Uterus (tissue), 4 donors: ENCODE measurements around the gene RASGRF1. TPM values are rescaled to one million over a fixed set of nuclear protein-coding genes. Genes with fewer than 3 reads are reported as not detected.

Source experiments
- DNase-seq, 2 donors: peaks; one replicate each; pipeline ENCODE4 v3.0.0-alpha.2; 2019 to 2020
- H3K27ac ChIP-seq, 2 donors: fragments of 200-600 bp; sonication (generic); 1 replicate in 1 of 2; 2 replicates in 1 of 2; pipeline ENCODE4 v1.5.1; 2016 to 2018
- H3K27me3 ChIP-seq, 2 donors: fragments of 200-600 bp; sonication (generic); one replicate each; pipeline ENCODE4 v1.5.1; 2018 to 2019; ENCODE audit warnings: control low read depth in 1 of 2
- H3K36me3 ChIP-seq, 2 donors: fragments of 200-600 bp; sonication (generic); one replicate each; pipeline ENCODE4 v1.5.1; 2019; ENCODE audit warnings: control low read depth in 1 of 2
- H3K4me1 ChIP-seq, 2 donors: fragments of 200-600 bp; sonication (generic); one replicate each; pipeline ENCODE4 v1.5.1; 2018 to 2019; ENCODE audit warnings: control low read depth in 1 of 2
- H3K4me3 ChIP-seq, 2 donors: fragments of 200-600 bp; sonication (generic); 1 replicate in 1 of 2; 2 replicates in 1 of 2; pipeline ENCODE4 v1.5.1; 2018 to 2019; ENCODE audit warnings: mild to moderate bottlenecking in 1 of 2
- H3K9me3 ChIP-seq, 2 donors: fragments of 200-600 bp; sonication (generic); one replicate each; pipeline ENCODE4 v1.5.1; 2019; ENCODE audit warnings: control low read depth in 1 of 2
- POLR2A ChIP-seq, 2 donors: fragments of 450-650 bp; IDR thresholded peaks; one replicate each; pipeline ENCODE4 v1.6.1; 2016; ENCODE audit warnings: antibody characterized with exemption in 2 of 2, mild to moderate bottlenecking in 1 of 2, moderate library complexity in 1 of 2
- intact Hi-C: fragments of 100-400 bp; cut with DNase I; formaldehyde crosslinking; loops from one replicate; pipeline ENCODE4 v1.15.1; 2023; ENCODE audit warnings: low total_unique reads
- total RNA-seq, 4 donors: library from RNA; depleted of rRNA in 3 of 4; stranded (reverse); fragments of >200 nt in 3 of 4; gene quantifications; one replicate each; pipeline versions ENCODE4 v1.1.0 to v1.2.4, GENCODE V29; 2014 to 2023
- TF ChIP-seq, protein P1 (sequence below), 4 experiments: fragments of 200-600 bp in 2 of 4; fragments of 450-650 bp in 2 of 4; sonication (generic) in 2 of 4; IDR thresholded peaks; one replicate each; pipeline ENCODE4 v1.5.1; 2016 to 2019; ENCODE audit warnings: antibody characterized with exemption in 4 of 4, mild to moderate bottlenecking in 2 of 4, moderate library complexity in 1 of 4
- donor health status: DM: yes; HTN: yes; CAD: no.

RASGRF1 gene
- total RNA-seq, 4 donors from 2014 or later = 0.21 to 3.4 (median 1.8) TPM; not detected in 1

DNA sequence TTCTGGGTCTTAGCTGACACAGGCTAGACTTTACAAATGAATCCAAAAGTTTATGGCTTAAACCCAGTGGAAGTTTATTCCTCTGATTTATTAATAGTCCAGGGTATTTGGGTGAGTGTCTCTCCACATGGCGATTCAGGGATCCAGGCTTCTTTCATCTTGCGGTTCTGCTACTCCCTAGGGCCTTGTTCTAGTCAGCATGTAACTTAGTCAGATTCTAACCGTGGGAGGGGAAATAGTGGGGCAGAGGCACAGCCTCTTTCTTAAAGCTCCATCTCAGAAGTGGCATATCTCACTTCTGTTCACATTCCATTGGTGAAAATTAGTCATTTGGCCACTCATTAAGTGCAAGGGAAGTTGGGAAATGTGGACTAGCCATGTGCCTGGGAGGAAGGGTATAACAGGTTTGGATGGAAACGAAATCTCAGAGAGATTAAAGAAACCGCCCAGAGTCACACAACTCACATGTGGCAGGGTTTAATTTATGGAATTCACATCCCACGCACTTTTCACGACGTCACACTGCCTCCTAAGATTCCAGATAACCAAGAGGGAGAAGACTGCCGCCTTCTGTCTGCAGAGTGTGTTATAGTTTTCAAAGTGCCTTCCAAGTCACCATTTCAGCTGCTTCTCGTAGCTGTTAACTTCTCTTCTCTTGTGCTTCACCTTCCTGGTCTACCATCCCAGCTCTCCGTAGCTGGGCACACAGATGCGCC, 11.4 kb upstream of the RASGRF1 start:
- no peak for DNase-seq
- intact Hi-C loops = no loop called here
- Histone ChIP-seq H3K27ac (no peak overlapping the region), H3K9me3 (no peaks in the 10 kb centered on the region), H3K27me3 (peaks cover 0 to 5% of the 10 kb centered on the region in 2 donors), H3K4me3 (no peak overlapping the region), H3K4me1 (no peaks in the 10 kb centered on the region), H3K36me3 (no peaks in the 10 kb centered on the region)
- TF ChIP-seq, protein P1, sequence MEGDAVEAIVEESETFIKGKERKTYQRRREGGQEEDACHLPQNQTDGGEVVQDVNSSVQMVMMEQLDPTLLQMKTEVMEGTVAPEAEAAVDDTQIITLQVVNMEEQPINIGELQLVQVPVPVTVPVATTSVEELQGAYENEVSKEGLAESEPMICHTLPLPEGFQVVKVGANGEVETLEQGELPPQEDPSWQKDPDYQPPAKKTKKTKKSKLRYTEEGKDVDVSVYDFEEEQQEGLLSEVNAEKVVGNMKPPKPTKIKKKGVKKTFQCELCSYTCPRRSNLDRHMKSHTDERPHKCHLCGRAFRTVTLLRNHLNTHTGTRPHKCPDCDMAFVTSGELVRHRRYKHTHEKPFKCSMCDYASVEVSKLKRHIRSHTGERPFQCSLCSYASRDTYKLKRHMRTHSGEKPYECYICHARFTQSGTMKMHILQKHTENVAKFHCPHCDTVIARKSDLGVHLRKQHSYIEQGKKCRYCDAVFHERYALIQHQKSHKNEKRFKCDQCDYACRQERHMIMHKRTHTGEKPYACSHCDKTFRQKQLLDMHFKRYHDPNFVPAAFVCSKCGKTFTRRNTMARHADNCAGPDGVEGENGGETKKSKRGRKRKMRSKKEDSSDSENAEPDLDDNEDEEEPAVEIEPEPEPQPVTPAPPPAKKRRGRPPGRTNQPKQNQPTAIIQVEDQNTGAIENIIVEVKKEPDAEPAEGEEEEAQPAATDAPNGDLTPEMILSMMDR (IDR thresholded peaks at IDR 0.05) = no peak
- no peak for TF ChIP-seq POLR2A (IDR thresholded peaks at IDR 0.05)

DNA sequence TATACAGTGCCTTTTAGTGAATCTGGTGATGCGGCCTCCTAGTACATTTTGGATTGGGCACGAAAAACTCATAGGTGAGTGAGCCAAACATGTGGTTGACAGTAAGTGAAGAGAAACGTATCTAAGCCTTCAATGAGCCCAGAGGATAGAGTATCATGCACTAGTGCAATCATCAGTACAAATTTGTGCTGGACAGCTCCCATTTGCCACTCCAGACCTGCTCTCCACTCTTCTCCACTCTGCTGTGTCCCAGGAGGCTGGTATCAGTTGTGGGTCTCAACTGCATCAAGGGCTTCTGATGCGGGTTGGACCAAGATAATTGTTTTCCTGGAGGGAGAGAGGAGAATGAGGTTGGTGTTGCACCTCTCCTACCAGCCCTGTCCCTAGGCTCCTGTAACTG, 9.1 kb upstream of the RASGRF1 start:
- intact Hi-C loops = no loop called here
- Histone ChIP-seq H3K27me3 (peaks cover 0 to 5% of the 10 kb centered on the region in 2 donors), H3K4me1 (no peaks in the 10 kb centered on the region), H3K9me3 (no peaks in the 10 kb centered on the region), H3K36me3 (no peaks in the 10 kb centered on the region), H3K27ac (no peak overlapping the region), H3K4me3 (no peak overlapping the region)
- no peak for DNase-seq
- TF ChIP-seq, protein P1 (IDR thresholded peaks at IDR 0.05) = no peak
- TF ChIP-seq POLR2A (IDR thresholded peaks at IDR 0.05) = no peak

GRCh38 chr15:79094611-79095021, 4.0 kb upstream of the RASGRF1 start:
- H3K27ac ChIP-seq = no peak overlapping the region
- no peak for DNase-seq
- H3K9me3 ChIP-seq = no peaks in the 10 kb centered on the region
- H3K4me1 ChIP-seq = peaks cover 0 to 18% of the 10 kb centered on the region in 2 donors
- TF ChIP-seq, protein P1 (IDR thresholded peaks at IDR 0.05) = no peak
- TF ChIP-seq POLR2A (IDR thresholded peaks at IDR 0.05) = no peak
- no peaks in the 10 kb centered on the region for H3K36me3 ChIP-seq
- H3K4me3 ChIP-seq = no peak overlapping the region
- H3K27me3 ChIP-seq = peaks cover 0 to 16% of the 10 kb centered on the region in 2 donors
- intact Hi-C loops = no loop called here

DNA sequence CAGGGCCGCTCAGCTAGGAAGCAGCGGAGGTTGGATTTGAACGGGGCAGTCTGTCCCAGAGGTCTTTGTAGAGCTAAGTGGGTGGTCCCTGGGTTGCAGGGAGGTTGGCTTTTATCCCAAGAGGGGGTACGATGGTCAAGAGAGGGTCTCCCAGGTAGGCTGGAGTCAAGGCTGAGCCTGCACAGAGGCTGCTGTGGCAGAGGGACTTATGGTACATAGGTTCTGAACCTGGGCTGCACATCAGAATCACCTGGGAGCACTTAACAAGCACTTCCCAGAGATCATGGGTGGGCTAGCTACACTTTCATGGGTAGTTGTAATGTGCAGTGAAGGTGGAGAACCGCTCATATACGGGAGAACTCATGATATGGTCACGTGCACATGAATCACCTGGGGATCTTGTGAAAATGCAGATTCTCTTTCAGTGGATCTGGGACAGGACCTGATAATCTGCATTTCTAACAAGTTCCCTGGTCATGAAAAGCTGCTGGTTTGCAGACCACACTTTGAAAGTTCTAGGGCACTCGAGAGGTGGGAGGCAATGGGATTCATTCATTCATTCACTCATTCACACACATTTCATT, 2.9 kb upstream of the RASGRF1 start:
- intact Hi-C loops = no loop called here
- H3K4me3 ChIP-seq = no peak overlapping the region
- H3K4me1 ChIP-seq = peaks cover 0 to 18% of the 10 kb centered on the region in 2 donors
- no peaks in the 10 kb centered on the region for H3K36me3 ChIP-seq
- no peak for DNase-seq
- no peak for TF ChIP-seq POLR2A (IDR thresholded peaks at IDR 0.05)
- TF ChIP-seq, protein P1 (IDR thresholded peaks at IDR 0.05) = no peak
- peaks cover 0 to 21% of the 10 kb centered on the region in 2 donors for H3K27me3 ChIP-seq
- H3K27ac ChIP-seq = no peak overlapping the region
- no peaks in the 10 kb centered on the region for H3K9me3 ChIP-seq

GRCh38 chr15:79092382-79092781, 1.8 kb upstream of the RASGRF1 start:
- intact Hi-C loops = no loop called here
- peaks cover 0 to 16% of the 10 kb centered on the region in 2 donors for H3K27me3 ChIP-seq
- TF ChIP-seq, protein P1 (IDR thresholded peaks at IDR 0.05) = no peak
- TF ChIP-seq POLR2A (IDR thresholded peaks at IDR 0.05) = no peak
- no peak overlapping the region for H3K4me3 ChIP-seq
- H3K9me3 ChIP-seq = no peaks in the 10 kb centered on the region
- H3K27ac ChIP-seq = no peak overlapping the region
- H3K36me3 ChIP-seq = no peaks in the 10 kb centered on the region
- peaks cover 0 to 18% of the 10 kb centered on the region in 2 donors for H3K4me1 ChIP-seq
- no peak for DNase-seq
